Ramos (cell line): ENCODE results near the gene THSD7A.

Source experiments
- in situ Hi-C: fragments of 300-500 bp; cut with MboI; formaldehyde crosslinking; loops from one replicate; pipeline ENCODE4 v1.14.3; 2022; ENCODE audit warnings: low sequenced_read_pairs; ENCODE audit not compliant: unreplicated experiment

THSD7A gene

GRCh38 chr7:11831736-11832495 is at the start of gene THSD7A:
Gene THSD7A, minus strand, starts transcription at chr7:11832198. Its CDS starts 252 bp downstream, at chr7:11831946.
- in situ Hi-C loops = no loop called here

GRCh38 chr7:11881680-11882079 is 49.7 kb upstream of the THSD7A start:
- in situ Hi-C loops = no loop called here

- in situ Hi-C loops = no loop called here
Observed at GRCh38 chr7:11875635-11876034, 43.6 kb upstream of the THSD7A start.

- in situ Hi-C loops = no loop called here
Observed at GRCh38 chr7:11865671-11866070, 33.7 kb upstream of the THSD7A start.

- in situ Hi-C loops = no loop called here
Observed at GRCh38 chr7:11858622-11859302, 26.8 kb upstream of the THSD7A start.

- in situ Hi-C loops = no loop called here
Observed at GRCh38 chr7:11858026-11858425, 26.0 kb upstream of the THSD7A start.

- in situ Hi-C loops = no loop called here
Observed at GRCh38 chr7:11848251-11848650, 16.3 kb upstream of the THSD7A start.

GRCh38 chr7:11847336-11847735 is 15.3 kb upstream of the THSD7A start:
- in situ Hi-C loops = no loop called here

- in situ Hi-C loops = no loop called here
Observed at GRCh38 chr7:11846361-11846955, 14.5 kb upstream of the THSD7A start.

- in situ Hi-C loops = no loop called here
Observed at GRCh38 chr7:11843113-11843765, 11.2 kb upstream of the THSD7A start.

GRCh38 chr7:11841657-11842056 is 9.7 kb upstream of the THSD7A start:
- in situ Hi-C loops = no loop called here

GRCh38 chr7:11835260-11835659 is 3.3 kb upstream of the THSD7A start:
- in situ Hi-C loops = no loop called here

- in situ Hi-C loops = no loop called here
Observed at GRCh38 chr7:11833431-11833830, 1.4 kb upstream of the THSD7A start.

GRCh38 chr7:11831156-11831735 is 752 bp downstream of the THSD7A start:
- in situ Hi-C loops = no loop called here

GRCh38 chr7:11830582-11831155 is 1.3 kb downstream of the THSD7A start:
- in situ Hi-C loops = no loop called here

- in situ Hi-C loops = no loop called here
Observed at GRCh38 chr7:11829954-11830353, 2.0 kb downstream of the THSD7A start.

- in situ Hi-C loops = no loop called here
Observed at GRCh38 chr7:11819947-11820346, 12.1 kb downstream of the THSD7A start.

GRCh38 chr7:11819271-11819670 is 12.7 kb downstream of the THSD7A start:
- in situ Hi-C loops = no loop called here

- in situ Hi-C loops = no loop called here
Observed at GRCh38 chr7:11818281-11818680, 13.7 kb downstream of the THSD7A start.

GRCh38 chr7:11817111-11817740 is 14.8 kb downstream of the THSD7A start:
- in situ Hi-C loops = no loop called here
